ENCODE measurements around the gene RTN4RL1.
A peak's percentile ranks its signal among the peaks of the same experiment; 100 is the strongest.

The RTN4RL1 gene, protein sequence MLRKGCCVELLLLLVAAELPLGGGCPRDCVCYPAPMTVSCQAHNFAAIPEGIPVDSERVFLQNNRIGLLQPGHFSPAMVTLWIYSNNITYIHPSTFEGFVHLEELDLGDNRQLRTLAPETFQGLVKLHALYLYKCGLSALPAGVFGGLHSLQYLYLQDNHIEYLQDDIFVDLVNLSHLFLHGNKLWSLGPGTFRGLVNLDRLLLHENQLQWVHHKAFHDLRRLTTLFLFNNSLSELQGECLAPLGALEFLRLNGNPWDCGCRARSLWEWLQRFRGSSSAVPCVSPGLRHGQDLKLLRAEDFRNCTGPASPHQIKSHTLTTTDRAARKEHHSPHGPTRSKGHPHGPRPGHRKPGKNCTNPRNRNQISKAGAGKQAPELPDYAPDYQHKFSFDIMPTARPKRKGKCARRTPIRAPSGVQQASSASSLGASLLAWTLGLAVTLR

DNA sequence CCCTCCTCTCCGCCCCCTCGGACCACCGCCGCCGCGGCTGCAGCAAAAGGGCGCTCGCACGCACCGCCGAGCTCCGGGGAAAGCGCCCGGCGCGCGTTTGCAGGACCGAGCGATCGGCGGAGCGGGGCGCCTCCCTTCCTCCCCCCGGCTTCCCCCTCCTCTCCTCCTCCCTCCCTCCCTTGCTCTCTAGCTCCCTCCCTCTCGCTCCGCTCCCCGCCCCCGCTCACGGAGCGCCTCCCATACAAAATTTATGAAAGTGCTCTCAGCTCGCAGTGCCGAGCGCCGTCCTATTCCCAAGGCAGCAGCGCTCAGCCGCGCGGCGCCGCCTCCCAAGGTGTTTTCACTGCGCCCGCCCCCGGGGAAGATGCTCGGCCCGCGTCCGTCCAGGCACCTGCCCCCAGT, at the start of gene RTN4RL1:
Gene RTN4RL1, minus strand, starts transcription at position 115 of the 402 bp plus-strand sequence. CDS start 469 bp downstream, outside the sequence.
- DNase-seq (ENCODE audit: low spot score), result peak; percentile 53

DNA sequence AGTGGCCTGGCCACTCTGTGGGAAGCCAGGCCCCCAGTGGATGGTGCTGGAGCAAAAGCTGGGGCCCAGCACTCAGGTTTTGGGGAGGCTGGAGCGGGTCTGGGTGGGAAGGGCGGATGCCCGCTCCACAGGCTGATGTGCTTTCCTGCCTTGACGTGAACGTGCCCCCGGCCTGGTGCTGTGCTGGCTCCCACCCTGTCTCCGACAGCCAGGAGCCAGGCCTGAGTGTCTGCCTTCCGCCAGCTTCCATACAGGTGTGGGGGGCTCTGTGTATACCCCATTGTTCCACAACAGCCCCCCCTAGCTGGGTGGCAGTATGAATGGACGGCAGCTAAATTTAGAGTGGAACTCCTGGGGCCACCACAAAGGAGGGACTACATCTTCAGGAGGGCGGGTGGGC, 49.8 kb upstream of the RTN4RL1 start:
- no peak for DNase-seq (ENCODE audit: low spot score)

DNA sequence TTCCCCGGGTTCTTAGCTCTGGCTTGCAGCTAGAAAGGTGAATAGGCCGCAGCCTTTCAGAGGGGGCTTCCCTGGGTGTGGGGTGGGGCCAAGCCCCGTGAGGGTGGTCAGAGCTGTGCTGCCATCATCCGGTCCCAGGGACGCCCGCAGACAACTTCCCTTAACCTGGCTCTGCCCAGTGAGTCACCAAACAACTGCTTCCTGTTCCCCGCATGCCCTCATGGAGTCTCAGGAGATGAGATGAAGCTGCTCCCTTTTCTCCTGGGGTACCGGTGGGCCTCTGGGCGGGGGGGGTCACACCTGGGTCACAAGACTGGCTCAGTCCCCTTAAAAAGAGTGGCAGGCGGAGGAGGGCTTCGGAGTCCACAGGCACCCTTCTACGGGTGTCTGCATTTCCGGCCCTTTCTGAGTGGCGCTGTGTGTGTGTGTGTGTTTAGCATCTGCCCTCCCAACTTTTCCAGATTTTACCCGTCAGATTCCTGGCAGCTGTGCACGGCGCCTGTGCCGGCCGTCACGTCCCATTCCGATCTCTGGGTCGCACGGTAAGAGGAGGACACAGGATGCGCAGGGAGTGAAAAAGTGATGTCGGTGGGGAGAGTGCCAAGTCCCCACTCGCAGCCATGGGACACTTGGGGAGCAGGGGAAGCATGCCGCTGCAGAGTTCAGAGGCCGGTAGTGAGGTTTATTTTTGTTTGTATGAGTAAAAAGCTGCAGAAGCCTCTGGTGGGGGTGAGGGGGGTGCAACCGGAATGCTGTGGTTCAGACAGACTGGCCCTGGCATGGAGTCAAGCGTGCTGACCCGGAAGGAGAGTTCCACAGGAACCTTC, 46.5 kb upstream of the RTN4RL1 start:
- DNase-seq (ENCODE audit: low spot score), result no peak

DNA sequence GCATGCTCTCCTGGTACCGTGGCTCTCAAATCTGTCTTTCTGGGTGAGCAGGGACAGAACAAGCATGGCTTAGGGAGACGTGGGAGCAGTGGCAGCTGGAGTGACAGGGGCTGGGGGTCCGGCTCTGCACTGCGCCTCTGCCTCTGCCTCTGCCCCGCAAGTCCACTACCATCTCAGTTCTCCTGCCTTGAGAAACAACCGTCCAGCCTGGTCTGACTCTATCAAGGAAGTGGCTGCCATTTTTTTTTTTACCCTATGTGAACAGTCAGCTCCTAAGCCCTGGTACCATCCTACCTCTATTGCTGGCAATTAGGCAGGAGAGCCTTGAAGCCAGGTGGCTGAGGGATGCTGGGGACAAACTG, 45.9 kb upstream of the RTN4RL1 start:
- DNase-seq (ENCODE audit: low spot score), result no peak

DNA sequence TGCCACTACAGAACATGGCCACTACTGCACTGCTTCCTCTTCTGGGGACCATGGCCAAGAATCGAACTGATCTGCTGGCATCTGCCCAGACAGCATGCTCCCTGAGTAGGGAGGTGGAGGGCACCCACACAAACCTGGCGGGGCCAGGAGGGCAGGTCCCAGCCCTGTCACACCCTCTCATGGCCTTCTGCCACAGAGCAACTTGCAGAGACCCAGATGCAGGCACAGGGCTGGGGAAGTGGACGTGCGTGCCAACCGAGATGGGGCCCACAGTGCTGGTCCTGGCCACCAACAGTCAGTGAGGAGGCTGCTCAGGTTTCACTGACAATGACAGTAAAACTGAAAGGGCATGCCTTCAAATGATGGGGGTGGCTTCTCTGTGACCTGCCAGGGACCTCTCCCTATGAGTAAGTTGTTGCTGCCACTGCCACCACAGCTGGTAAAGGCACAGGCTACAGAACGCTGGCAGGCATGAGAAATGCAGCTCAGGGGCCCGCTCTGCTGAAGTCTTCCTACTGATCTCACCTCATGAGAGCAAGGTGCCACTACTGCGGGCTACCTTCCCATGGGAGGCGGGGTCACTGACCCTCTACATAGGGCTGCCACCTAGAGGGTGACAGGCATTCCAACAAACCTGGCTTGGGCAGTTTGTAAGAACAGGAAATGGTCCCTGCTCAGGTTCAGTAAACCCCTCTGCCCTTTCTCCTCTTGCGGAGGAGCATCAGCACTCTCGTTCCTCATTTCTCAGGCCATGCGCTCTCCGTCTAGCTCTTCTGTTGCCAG, 45.3 kb upstream of the RTN4RL1 start:
- DNase-seq (ENCODE audit: low spot score), result no peak

DNA sequence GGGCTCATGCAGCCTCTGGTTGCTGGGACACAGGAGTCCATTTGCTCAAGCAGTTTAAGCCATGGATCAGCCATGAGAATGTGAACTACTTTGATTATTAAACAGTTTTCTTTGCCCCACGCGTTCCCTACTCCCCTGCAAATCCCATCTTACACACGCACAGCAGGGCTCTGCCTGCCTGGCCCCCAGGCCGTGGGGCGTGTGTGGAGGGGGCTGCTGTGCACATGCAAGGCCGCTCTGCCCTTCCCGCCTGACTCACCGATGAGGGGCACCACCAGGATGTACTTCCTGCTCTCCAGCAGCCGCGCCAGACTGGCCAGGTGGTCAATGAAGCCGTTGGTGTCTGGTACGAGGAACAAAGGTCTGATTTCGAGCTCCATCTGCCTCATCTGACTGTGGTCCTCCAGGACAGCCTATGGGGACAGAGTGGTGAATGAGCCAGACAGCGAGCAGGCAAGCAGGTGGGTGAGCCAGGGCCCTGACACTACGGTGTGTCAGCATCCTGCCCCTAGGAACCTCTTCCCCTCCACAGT, 43.5 kb upstream of the RTN4RL1 start:
- no peak for DNase-seq (ENCODE audit: low spot score)

DNA sequence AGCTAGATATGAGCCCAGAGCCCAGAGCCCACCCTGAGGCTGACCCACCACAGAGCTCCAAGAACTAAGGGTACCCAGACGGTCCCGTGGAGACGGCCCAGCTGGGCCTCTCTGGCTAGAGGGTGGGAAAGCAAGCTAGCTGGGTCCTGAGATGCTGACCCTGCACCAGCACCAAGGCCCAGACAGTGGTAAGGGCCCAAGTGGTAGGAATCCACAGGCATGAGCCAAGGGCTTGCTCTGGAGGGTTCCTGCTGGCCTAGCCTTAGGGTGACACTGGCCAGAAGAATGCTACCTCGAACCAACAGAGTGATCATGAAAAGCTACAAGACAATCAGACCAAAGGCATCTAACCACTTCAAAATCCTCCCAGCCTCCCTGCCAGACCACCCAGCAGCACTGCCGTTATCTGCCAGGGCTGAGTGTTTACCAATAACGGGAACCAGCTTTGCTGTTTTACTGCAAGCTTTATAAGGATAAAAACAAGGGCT, 42.9 kb upstream of the RTN4RL1 start:
- no peak for DNase-seq (ENCODE audit: low spot score)

DNA sequence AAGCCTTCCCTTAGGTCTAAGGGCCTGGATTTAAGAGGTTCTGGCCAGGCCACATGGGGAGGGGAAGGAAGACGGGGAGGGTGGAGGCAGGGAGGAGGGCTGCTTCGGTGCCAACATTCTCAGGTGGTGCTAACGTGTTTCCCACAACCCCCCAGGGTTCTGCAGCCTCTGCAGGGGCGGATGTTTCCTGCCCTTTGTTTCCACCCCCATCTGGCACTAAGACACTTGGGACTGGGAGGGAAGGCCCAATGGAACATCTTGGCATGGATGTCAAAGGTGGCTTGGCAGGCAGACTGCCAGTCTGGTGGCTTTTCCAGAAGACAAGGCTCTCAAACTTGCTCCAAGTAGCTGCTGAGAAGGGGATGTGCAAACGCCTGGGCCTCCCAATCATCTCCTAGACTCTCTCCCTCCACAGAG, 42.5 kb upstream of the RTN4RL1 start:
- DNase-seq (ENCODE audit: low spot score), result no peak

DNA sequence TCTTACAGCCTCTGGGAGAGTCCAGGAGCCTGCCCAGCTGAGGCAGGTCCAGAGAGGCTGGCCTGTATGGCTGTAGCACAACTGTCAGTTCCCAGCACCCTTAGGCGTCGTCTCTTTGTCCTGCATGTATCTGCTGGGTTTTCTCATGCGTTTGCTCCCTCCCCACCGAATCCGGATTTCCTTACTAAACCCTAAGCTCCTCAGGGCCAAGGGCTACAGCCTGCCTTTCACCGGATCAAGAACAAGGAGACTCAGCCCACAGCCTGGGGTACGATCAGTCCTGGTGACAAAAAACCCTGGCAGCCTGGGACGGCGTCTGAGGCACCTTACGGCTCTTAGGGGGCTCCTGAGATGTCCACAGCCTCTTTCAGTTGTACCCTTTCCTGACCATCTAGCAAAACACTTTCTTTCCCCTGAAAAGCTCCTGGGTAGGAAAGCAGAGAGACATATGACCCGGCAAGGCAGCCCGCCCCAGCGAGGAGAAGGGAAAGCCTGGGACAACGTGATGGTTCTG, 42.0 kb upstream of the RTN4RL1 start:
- no peak for DNase-seq (ENCODE audit: low spot score)

DNA sequence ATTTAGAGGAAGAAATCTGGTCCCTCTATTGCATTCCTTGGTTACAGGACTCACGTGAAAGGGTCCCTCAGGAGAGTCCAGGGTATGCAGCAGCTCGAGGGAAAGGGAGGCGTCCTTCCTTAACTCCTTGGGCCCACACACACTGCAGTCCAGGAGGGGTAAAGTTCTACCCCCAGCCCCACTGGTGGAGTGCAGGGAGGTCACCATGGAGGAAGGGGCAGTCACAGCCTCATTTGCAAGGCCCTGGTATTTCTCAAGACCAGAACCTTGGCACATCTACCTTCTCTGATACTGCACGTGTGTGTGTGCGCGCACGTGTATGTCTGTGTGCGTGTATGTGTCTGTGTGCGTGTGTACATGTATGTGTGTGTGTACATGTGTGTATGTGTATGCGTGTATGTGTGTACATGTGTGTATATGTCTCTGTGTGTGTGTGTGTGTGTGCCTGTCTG, 40.8 kb upstream of the RTN4RL1 start:
- DNase-seq (ENCODE audit: low spot score), result no peak

DNA sequence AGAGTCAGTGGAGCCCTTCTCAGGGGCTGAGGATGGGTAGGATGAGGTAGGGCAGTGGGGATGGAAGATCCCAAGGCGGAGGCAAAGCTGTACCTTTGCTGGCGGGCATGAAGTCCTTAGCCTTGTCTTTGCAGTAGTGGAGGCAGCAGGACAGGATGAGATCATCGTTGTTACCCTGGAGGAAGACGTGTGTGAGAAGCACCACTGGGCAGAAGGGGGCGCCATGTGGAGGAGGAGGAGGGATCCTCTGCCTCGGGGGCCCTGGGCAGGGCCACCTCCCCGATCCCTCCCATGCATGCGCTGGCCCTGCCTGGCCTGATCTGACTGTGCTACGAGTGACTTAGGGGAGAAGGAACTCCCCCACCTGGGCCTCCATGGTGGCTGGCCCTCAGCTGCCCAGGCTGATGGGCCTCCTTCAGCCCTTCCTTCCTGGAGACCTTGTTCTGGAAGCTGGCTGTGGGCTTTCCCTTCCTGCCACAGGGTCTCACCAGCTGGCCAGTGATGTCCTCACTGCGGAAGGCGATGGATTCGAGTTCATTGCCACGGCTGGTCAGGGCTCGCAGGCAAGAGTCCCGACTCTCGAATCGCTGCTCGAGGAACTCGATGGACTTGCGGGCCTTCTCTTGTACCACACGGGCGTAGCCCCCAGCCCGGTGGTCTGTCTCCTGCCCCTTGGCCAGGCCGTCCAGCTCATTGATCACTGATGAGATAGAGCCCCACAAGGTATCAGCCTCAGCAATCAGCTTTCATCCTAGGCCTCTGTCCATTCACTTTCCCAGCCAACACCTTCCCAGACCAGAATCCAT, 40.0 kb upstream of the RTN4RL1 start:
- peak; percentile 39 for DNase-seq (ENCODE audit: low spot score)

DNA sequence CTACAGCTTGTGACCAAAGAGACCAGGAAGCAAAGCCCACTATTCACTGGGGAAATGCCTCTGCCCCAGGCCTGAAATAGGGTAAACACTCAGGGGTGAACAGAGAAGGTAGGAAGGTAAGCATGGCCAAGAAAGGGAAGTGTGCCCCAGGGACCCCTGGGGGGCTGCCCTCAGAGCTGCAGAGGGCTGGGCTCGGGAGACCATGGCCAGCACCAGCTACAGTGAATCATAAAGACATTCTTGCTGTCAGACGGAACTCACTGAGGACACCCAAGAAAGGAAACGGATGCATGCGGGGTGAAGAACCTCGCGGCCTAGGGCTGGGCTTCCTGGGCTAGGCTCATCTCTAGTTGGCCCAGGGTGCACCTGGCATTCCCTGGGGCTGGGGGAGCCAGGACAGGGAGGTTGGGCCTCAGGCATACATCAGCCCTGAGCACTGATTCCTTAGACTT, 39.4 kb upstream of the RTN4RL1 start:
- peak; percentile 42 for DNase-seq (ENCODE audit: low spot score)

DNA sequence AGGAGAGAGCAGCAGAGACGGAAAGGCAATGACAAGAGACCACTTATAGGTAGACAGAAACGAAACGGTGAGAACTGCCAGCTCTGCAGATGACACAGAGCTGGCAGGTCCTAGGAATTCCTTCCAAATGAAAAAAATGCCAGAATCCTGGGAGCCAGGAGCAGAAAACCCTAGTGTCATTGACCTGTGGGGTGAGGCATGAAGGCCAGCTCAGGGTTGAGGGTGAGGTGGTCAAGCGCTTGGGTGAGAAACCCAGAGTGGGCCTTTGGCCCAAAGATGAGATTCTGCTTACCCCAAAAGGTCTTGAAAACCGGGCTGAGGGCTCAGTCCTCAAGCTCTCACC, 39.0 kb upstream of the RTN4RL1 start:
- no peak for DNase-seq (ENCODE audit: low spot score)

DNA sequence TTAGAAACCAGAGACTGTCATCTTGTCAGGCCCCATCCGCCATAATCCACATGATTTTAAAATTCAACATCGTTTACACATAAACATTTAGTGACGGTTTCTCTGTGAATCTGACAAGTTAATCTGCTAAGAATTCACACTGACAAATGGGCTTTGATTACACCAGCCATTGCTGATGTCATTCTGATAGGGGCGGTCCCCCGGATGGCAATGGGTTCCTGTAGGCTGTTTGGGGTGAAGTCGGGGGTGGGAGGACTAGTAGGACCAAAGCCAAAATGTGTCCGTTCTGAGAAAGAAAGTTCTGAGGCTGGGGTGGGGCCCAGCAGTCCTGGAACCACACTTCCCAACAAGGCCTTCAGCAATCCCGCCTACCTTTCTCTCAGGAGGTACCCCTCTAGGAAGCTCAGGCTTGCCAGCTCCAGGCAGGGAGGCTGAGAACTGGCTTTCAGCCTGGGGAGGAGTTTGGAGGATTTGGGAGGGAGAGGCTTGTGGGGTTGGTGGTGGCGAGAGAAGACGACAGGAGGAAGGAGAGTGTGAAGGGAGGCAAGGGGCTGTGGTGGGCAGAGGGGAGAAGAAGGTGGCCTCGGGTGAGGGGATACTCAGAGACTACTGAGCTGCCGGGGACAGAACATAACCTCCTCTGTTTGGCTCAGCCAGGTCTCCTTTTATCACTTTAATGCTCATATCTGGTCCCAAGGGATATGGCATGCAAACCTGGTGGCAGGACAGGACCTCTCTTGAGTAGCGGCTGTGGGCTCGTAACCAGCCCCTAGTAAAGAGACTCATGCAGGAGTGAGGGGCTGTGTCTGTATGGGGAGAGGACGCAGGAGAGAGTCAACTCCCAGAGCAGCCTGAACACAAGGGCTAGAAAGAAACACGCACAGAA, 38.4 kb upstream of the RTN4RL1 start:
- peak; percentile 51 for DNase-seq (ENCODE audit: low spot score)

DNA sequence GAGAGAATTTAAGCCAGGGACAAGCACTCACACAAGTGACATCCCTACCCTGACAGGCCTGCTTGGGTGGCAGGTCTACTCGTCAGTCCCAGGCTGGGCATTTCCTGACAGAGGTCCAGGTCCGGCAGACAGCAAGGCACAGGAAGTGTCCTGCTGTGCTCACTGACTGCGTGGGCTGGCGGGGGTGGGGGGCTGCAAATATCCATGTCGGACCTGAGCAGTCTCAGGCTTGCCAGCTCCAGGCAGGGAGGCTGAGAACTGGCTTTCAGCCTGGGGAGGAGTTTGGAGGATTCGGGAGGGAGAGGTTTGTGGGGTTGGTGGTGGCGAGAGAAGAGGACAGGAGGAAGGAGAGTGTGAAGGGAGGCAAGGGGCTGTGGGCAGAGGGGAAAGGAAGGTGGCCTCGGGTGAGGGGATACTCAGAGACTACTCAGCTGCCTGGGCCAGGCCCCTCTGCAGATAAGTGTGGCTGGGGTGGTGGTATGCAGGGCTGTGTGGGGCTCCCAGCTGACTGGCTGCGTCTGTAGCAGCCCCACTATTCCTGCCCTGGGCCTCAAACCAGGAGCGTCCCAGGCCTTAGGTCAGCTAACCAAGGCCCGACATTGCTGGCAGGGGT, 37.5 kb upstream of the RTN4RL1 start:
- DNase-seq (ENCODE audit: low spot score), result no peak

DNA sequence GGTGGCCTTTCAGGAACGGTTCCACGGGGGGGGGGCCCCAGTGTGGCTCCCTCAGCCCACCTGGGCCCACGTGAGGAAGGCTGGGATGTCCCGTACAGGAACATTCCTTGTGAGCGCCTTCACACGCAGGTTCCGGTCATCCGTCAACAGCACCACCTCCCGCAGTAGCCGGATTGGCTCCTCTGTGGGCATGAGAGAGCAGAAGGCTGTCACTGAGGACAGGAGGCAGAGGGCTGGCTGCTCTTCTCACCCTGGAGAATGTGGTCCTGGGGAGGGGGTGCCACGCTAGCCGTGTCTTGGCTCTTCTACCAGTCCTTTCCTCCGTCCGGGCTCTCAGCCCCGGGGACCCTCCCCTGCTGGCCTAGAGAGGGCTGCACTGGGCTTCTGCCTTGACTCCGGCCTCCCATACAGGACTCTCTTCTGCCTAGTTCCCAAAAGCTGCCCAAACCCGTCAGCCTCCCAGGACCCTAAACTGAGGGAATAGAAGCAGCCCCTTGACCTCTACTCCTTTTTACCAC, 36.4 kb upstream of the RTN4RL1 start:
- no peak for DNase-seq (ENCODE audit: low spot score)

DNA sequence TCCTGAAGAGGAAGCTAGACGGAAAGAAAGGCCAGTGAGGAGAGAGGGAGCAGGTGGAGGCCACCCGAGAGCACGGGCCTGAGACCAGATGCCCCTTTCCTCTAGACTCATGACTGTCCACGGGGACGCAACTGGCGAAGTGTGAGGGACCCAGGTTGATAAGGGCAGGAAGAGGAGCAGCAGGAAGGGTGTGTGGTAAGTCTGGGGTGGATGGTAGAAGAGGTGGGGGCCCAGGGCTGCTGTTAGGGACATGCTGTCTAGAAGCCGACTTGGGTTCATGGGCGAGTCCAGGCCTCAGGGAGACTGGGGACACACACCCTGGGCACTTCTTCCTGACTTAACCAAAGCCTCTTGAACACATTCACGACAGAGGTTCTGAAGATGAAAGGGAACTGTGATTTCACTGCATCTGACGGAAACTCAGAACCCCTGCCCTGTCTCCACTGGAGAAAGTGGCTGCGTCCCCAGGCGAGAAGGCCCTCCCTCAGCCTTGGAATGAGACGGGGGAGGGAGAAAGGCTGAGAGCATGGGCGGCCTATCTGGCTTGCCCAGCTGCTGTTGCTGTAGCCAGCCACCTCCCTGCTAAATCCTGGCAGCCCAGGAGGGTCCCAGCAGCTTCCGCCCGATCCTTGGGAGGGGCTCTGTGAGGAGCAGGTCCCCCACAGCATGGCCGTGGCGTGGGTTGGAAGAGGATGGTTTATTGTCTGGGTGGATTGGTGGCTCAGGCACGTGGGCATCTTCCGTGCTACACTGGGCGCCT, 35.7 kb upstream of the RTN4RL1 start:
- no peak for DNase-seq (ENCODE audit: low spot score)

DNA sequence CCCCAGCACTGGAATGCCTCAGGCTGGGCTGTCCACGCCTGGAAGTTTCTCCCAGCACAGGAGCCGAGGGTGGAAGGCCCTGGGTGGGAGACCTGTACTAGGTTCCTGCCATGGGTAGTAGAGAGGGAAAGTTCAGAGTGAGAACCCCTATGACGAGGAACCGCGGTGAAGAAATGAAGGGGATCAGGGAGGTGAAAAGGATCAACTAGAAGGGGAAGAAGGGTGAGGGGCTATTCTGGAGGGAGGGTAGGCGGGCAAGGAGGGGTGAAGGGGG, 35.2 kb upstream of the RTN4RL1 start:
- DNase-seq (ENCODE audit: low spot score), result no peak

All from germinal center (tissue), 1 donor.